Prostate gland (tissue), 2 donors: ENCODE measurements around the gene SLC34A1.
A peak's percentile ranks its signal among the peaks of the same experiment; 100 is the strongest.

Experiments
- POLR2A ChIP-seq: fragments of 450-650 bp; IDR thresholded peaks from one replicate; pipeline ENCODE4 v1.6.1; 2016; ENCODE audit warnings: antibody characterized with exemption, mild to moderate bottlenecking
- TF ChIP-seq, protein P1 (sequence below), 4 experiments: fragments of 200-600 bp in 2 of 4; fragments of 450-650 bp in 2 of 4; sonication (generic) in 2 of 4; IDR thresholded peaks; 1 replicate in 3 of 4; 2 replicates in 1 of 4; pipeline ENCODE4 v1.5.1; 2016 to 2019; ENCODE audit warnings: antibody characterized with exemption in 4 of 4, mild to moderate bottlenecking in 2 of 4, moderate library complexity in 2 of 4

DNA sequence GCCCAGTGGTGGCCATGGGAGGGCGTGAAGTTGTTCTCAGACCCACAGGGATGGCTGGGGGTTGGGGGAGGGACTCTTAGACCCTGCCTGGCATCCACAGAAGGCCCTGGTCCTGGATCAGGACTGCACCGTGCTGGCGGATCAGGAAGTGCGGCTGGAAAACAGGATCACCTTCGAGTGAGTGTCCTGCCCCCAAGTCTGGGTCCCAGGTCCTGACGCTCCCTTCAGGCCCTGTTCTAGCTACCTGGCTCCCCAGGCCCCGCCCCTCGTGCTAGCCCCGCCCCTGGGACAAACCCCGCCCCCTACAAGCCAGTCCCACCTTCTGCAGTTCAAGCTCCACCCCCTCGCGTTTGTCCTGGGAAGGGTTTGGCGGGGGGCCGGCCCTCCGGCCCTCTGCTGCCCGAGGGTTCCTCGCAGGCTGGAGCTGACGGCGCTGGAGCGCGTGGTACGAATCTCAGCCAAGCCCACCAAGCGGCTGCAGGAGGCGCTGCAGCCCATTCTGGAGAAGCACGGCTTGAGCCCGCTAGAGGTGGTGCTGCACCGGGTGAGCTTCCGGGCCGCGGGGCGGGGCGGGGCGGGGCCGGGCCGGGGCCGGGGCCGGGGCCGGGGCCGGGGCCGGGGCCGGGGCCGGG, 13.6 kb upstream of the SLC34A1 start:
- TF ChIP-seq, protein P1, sequence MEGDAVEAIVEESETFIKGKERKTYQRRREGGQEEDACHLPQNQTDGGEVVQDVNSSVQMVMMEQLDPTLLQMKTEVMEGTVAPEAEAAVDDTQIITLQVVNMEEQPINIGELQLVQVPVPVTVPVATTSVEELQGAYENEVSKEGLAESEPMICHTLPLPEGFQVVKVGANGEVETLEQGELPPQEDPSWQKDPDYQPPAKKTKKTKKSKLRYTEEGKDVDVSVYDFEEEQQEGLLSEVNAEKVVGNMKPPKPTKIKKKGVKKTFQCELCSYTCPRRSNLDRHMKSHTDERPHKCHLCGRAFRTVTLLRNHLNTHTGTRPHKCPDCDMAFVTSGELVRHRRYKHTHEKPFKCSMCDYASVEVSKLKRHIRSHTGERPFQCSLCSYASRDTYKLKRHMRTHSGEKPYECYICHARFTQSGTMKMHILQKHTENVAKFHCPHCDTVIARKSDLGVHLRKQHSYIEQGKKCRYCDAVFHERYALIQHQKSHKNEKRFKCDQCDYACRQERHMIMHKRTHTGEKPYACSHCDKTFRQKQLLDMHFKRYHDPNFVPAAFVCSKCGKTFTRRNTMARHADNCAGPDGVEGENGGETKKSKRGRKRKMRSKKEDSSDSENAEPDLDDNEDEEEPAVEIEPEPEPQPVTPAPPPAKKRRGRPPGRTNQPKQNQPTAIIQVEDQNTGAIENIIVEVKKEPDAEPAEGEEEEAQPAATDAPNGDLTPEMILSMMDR (IDR thresholded peaks at IDR 0.05): peak; percentile 27 to 86 (median 61)
- no peak for TF ChIP-seq POLR2A
